HTR-8/SVneo (cell line): ENCODE measurements around the gene LYZL6.

ENCODE experiments used
- DNase-seq: peaks from one replicate; pipeline ENCODE4 v3.0.0; 2011; ENCODE audit warnings: low spot score, mixed read lengths; ENCODE audit not compliant: insufficient read length
- FAIRE-seq: peaks from 2 replicates; lab custom pipeline; 2011; peaks lifted over from hg19 to GRCh38; lab: Jason Lieb, UNC

LYZL6 gene, protein sequence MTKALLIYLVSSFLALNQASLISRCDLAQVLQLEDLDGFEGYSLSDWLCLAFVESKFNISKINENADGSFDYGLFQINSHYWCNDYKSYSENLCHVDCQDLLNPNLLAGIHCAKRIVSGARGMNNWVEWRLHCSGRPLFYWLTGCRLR

DNA sequence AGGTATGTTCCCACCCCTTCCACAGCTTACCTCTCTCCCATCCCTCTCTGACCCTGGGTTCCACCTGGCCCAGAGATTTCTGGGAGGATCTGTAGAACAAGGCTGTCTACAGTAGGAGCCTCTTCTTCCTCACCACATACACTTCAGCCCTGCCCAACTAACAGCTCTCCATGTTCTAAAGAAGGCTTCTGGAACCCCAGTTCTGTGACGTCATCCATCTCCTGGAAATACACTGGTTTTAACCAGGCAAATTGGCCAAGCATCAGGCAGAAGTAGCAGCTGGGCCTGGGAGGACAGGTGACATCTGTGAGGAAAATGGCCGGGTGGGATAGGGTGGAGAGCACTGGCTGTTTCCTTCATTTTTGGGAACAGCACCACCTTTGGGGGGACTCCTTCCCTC lies at the start of gene LYZL6:
TSS of gene LYZL6 (minus strand) at position 177 of the 400 bp plus-strand sequence. CDS start 4,357 bp downstream, outside the sequence.
- DNase-seq = no peak
- FAIRE-seq = no peak

DNA sequence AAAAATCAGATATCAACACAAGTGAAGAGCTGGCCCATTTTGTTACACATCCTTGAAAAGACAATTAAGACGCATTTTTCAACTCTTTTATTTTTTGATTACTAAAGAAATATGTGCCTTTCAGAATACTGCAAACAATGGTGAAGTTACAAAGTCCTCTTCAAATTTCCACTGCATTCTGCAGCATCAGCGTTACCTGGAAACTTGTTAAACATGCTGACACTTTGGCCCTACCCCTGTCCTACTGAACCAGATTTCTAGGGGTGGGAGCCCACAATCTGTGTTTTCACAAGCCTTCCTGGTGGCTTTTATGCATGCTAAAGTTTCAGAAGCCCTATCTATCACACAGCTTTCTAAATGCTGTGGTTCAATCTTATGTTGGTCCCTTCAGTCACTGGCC lies 47.6 kb upstream of the LYZL6 start:
- FAIRE-seq (no peak), DNase-seq (no peak)

DNA sequence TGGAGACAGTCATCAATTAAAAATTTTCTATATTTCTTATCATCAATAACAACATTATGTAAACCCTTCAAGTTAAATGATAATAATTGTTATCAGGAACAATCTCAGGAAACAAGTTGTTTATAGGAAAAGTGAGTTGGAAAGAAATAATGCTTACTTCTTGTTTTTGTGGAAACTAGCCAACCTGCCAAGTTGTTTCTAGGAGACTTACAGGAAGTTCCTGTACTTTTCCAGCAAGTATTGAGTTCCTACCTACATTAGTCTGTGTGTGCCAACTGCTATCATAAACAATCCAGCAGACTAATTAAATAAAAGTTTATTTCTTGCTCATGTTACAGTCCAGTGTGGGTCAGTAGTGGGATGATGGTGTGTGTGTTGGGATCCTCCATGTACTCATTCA lies 44.7 kb upstream of the LYZL6 start:
- no peak for FAIRE-seq
- no peak for DNase-seq

DNA sequence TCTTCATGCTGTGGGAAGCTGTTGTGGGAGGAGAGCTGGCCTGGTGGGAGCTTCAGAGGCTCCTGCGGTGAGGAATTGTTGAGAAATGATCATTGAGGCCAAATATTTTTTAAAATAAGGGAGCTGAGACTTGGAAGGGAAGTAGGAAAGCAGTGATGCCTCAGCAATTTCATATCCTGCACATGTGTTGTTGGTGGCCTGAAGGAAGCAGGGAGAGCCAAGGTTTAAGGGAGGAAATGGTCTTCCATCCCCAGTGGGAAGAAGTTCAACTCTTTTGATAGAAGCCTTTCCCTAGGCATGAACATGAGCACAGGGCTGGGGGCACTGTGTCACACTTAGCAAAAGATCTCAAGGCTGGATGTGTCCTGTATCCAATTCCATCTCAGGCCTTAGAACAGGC lies 43.1 kb upstream of the LYZL6 start, which contains the start of gene CCL14:
TSS of gene CCL14 (minus strand) at position 87 of the 400 bp plus-strand sequence. CDS start at position 7, 80 bp downstream.
- no peak for DNase-seq
- FAIRE-seq = no peak

DNA sequence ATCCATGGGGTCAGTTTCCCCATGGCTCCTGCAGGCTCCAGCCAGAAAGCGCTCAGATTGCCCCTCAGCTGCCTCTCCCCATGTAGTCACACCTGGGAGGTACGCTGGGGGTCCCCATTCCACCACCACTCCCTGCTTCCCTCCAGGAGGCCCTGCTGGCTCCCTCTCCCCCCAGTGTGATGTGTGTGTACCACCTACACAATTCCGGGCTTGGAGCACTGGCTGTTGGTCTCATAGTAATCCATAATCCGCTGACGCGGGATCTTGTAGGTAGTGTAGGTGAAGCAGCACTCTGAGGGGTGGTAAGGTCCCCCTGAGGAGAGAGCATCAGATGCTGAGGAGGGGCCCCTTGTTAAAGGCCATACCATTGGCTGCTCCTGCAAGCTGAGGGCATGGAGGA lies 40.6 kb upstream of the LYZL6 start:
- FAIRE-seq (no peak), DNase-seq (no peak)

DNA sequence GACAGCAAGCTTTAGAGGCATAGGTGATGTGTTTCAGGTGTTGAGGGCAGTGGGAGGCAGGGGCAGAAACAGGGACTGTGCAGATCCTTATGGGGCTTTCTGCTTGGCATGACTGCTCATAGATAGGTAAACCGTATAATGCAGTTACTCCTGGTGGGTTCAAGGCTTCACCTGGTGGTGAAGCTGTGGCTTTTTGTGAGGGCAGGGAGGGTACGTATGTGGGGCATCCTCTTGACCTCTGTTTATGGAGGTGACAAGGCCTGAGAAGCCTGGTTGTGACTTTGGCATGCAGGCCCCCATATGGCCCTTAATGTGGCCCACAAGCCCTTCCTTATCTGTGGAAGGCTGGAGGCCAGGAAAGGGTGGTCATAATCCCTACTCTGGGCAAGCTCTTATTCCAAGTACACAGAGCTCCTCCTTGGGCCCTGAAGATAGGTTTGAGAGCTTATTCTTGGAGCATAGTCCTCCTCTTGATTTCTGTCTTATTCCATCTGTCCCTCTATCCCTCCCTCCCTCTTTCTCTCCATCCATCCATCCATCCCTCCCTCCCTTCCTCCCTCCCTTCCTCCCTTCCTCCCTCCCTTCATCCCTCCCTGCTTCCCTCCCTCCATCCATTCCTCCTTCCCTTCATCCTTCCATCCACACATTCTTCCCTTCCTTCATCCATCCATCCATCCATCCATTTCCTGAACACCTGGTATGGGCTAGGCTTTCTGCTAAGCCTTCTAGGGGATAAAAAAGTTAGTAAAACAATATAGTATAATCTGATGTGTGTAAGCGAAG lies 39.1 kb upstream of the LYZL6 start:
- DNase-seq (no peak), FAIRE-seq (no peak)

DNA sequence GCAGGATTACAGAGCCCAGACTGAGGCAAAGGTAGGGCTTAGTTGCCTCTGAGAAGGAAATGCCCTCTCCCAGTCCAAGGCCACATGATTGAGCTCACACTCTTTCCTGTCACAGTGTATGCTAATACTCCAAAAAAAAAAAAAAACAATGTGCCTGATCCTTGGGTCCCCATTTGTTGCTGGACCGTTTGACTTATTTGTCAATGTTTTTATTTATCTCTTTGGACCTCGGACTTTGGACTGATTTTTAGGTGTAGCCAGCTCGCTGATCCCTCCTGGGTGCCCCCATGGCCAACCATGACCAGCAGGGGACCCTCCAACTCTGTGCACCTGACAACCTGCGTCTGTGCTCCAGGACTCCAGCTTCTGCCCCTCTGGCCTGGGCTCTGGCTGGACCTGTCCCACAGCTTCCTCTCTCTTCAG lies 38.4 kb upstream of the LYZL6 start:
- FAIRE-seq (no peak), DNase-seq (no peak)

DNA sequence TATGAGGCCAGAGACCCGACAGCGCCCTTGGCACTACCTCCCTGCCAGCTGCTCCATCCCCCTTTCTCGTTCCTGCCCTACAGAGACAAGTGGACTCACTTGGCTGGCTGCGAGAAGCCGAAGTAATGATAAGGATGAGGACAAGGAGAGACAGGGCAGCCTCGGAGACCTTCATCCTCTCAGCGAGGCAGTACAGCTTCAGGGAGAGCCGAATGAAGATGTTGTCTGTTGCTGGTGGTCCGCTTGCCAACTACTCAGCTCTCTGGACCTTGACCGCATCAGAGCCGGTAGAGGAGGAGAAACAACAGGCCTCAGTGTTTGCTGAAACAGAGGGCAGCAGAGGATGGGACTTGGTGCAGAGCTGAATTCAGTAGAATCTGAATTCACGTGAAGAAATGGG lies 37.7 kb upstream of the LYZL6 start, which contains the start of gene CCL16:
TSS of gene CCL16 (minus strand) at position 252 of the 400 bp plus-strand sequence. CDS start at position 175, 77 bp downstream.
- FAIRE-seq = no peak

DNA sequence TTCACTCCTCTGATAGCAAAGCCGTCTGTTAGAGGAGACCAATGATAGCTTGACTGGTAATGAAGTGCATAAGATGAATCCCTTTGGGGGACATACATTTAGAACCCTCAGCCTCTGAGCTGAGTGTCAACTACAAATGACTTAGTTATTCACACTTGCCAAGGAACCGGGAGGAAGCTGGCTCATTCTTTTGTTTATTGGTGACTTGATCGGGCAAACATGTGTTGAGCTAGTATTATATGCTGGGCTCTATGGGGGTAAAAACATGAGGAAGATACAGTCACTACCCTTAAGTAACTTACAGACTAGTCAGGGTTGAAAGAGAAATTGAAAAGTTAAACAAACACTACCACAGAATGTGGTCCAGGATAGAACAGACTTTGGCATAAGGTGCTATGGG lies 34.8 kb upstream of the LYZL6 start:
- DNase-seq (no peak), FAIRE-seq (no peak)

More for the DNA sequence above, 37.7 kb upstream of the LYZL6 start, which contains the start of gene CCL16:
- DNase-seq = no peak

DNA sequence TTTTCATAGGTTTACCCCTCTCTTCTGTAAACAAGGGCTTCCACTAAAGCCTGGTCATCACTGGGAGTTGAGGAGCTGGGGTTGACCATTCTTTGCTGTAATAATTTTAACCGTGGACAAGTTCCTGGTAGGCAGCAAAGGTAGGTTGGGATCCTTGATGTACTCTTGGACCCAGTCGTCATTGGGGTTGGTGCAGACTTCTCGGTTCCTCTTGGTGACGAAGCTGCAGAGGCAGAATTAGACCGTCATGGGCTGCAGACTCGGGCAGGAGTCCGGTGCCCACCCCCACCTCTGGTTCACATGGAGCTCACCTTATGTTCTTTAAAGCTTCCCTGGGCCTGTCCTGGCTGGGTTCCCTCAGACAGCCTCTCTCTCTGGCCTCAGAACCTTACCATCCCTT lies 34.0 kb upstream of the LYZL6 start:
- no peak for FAIRE-seq
- DNase-seq = no peak

DNA sequence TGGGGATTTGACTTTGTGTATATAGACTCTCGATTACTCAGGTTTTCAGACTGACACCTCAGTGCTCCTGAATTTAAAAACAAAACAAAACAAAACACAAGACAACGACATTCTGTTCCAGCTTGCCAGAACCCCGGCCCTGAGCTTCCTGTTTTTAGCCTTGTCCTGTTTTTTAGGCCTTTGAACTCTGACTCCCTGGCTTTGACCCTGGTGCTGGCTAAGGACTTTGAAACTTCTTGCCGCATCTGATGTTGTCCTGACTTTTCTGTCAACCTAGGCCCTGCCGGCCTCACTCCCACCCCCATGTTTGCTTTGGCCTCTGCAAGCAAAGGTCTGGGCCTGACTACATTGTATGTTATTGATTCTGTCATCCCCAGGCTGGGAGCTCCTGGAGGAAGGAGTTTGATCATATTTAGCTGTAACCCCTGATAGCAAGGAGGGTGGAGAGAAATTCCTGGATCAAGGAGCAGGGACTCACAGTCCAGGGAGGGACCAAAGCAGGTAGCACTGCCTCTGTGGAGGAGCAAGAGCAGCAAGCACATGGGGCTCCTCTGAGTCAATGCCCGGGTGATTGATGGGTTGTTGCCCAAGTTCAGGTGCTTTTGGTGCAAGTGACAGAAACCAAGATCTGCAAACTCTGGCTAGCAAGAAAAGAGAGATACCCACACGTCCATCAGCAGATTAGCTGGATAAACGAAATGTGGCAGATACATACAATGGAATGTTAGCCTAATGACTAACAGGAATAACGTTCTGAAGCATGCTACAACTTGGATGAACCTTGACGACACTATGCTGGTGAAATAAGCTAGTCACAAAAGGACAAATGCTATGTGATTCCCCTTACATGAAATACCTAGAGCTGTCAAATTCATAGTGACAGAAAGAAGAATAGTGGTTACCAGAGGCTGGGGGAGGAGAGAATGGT lies 30.1 kb upstream of the LYZL6 start:
- no peak for FAIRE-seq
- DNase-seq = no peak

DNA sequence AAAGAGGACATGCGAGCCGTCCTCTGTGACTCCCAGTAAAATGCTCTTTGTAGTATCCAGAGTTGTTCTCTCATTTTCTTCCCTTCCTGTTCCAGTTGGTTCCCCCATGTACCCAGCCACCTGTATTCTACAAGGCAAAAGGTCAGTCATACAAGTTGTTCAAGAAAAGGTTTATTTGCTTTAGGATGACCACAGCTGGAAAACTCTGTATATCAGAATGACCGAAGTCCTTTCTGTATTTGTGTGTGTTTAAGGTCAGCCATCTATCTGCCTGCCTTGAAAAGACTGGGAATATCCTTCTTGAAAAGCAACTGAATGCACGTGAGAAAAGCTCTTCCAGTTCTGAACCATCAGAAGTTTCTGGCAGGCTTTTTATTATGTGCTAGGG lies 29.4 kb upstream of the LYZL6 start:
- DNase-seq = no peak
- FAIRE-seq = no peak

DNA sequence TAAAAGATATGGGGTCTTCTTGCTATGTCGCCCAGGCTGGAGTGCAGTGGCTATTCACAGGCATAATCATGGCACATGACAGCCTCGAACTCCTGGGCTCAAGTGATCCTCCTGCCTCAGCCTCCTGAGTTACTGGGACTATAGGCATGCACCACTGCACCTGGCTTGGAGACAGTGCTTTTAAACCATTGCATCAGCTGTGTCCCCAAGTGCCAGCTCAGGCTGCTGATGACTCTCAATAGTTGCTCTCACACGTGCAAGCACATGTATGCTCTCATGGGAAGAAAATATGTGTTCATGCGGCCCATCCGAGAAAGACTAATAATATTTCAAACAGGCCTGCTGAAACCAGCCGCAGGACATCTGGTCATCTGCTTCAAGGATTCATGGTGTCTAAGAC lies 29.0 kb upstream of the LYZL6 start:
- no peak for DNase-seq

DNA sequence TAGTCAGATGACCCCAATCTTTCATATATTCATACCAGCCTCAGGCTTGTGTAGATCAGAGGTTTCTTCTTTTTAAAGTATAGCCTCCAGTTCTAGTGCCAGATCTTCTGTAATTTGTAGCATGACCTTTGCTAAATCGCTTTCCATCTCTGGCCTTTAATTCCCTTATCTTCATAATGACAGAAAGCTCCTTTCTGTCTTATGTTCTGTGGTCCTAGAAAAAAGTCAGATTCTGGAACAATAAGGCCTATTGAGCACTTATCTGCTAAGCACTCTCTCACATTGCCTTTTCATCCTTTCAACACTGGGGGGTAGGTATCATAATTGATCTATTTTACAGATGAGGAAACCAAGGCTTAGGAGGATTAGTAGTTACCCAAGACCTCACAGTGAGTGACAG lies 28.6 kb upstream of the LYZL6 start:
- DNase-seq = no peak
- FAIRE-seq = no peak

More for the DNA sequence above, 29.0 kb upstream of the LYZL6 start:
- no peak for FAIRE-seq

DNA sequence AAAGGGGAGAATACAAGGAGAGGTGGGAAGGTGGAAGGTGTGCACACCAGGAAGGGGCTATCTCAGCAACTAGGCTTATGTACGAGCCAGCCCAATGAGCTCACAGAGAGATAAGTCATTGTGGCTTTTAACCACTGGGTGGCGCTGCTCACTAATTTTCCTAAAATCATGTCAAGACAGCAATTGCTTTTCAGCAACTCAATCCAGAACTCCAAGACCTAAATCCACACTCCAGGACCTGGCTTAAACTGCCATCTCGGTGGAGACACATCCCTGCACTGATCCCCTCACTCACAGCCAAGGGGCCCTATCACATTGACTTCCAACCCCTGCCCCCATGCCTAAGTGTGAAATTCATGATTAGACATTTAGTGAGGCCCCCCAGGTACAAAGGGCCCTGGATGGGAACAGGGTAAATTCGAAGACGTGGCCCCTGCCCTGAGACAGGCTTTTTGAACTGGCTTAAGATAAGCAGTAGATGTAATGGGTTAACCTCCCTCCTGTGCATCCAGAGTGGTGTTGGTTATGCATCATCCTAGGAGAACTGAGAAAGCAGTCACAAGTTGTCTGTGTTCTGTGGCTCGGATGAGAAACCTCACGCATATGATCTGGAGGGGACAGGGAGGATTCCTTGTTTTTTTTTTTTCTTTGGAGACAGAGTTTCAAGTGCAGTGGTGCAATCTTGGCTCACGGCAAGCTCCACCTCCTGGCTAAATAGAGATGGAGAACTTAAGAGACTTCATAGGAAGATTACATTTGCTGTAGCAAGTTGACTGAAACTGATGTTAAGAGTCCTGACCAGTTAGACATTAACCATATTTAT lies 26.3 kb upstream of the LYZL6 start:
- DNase-seq = peak; percentile 82
- no peak for FAIRE-seq

DNA sequence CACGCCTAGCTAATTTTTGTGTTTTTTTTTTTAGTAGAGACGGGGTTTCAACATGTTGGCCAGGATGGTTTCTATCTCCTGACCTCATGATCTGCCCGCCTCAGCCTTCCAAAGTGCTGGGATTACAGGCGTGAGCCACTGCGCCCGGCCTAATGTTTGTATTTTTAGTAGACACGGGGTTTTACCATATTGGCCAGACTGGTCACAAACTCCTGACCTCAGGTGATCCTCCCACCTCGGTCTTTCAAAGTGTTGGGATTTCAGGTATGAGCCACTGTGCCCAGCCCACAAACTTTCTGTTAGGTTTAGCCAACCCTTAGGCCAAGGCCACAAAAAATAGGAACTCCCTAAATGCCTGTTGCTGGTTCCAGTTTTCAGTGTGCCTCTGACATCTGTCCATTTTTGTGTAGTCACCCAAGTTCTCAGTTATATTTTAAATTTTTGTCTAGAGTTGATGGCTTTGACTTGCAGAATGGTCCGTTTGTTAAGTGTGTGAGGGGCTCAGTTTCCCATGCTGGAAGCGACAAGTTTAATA lies 25.1 kb upstream of the LYZL6 start:
- FAIRE-seq (no peak), DNase-seq (no peak)

DNA sequence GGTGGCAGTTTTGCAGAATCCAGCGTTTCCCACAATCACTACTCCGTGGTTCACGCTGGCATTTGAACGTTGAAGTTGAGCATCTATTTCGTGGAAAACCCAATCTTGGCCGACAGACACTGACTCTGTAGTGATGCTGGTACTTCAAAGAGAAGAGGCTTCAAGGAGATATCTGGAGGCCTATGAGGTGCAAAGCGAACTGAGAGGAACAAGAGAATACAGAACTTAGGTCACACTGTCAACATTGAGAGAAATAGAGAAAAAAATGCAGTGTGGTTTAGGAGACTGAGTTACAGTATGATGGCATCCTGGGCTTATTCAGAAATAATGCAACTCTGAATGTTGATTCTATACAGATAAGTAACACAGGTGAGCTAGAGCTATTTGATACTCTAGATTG lies 21.8 kb upstream of the LYZL6 start:
- no peak for FAIRE-seq
- DNase-seq = no peak

DNA sequence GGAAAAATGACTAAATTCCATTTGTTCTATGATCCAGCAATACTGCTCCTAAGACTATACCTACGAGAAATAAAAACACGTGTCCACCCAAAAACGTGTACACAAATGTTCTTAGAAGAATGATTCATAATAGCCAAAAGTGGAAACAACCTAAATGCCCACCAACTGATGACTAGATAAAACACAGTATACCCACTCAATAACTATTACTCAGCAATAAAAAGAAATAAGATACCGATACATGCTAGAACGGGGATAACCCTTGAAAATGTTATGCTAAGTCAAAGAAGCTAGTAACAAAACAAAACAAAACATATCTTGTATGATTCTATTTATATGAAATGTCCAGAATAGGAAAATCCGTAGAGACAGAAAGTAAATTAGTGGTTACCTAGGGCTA lies 20.1 kb upstream of the LYZL6 start:
- DNase-seq (no peak), FAIRE-seq (no peak)

DNA sequence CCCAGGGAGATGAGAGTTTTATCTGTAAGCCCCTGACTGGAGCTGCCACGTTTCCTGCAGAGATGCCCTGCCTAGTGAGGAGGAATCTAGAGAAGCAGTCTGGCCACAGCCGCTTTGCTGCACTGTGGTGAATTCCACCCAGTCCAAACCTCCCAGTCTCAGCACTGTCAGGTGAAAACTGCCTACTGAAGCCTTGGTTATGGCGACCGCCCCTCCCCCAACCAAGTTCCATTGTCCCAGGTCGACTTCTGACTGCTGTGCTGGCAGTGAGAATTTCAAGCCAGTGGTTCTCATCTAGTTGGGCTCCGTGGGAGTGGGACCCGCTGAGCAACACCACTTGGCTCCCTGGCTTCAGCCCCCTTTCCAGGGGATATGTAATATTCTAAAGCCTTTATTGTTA lies 10.2 kb upstream of the LYZL6 start:
- no peak for FAIRE-seq
- DNase-seq = no peak

DNA sequence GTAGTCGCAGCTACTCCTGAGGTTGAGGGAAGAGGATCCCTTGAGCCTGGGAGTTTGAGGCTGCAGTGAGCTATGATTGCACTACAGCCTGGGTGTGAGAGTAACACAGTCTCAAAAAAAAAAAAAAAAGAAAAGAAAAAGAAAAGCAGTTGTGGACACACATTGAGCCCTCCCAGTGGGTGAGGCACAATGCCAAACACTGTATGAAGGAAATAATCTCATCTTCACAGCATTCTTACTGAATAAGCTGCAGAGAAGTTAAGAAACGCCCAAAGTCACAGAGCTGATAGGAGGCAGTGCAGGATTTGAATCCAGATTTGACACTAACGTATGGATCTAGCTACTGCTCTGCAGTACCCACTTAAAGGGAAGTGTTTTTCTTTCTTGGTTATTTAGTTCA lies 5.9 kb upstream of the LYZL6 start:
- no peak for FAIRE-seq

More for the DNA sequence above, 5.9 kb upstream of the LYZL6 start:
- no peak for DNase-seq
